Type B pancreatic cell (in vitro differentiated cells): ENCODE measurements around the gene PARVB. TPM values are rescaled to one million over a fixed set of nuclear protein-coding genes. Genes with fewer than 3 reads are reported as not detected.
"Not testable (repeated sequence)": the region's sequence is repeated elsewhere in the genome, so short reads cannot be mapped to it uniquely, and the experiment has no call there.

Experiments used
- DNase-seq: peaks from one replicate; pipeline ENCODE4 v3.0.0; 2021; ENCODE audit warnings: mixed read lengths; ENCODE audit not compliant: unreplicated experiment; ENCODE audit errors: extremely low spot score
- H3K27ac Mint-ChIP-seq: 2 replicates; pipeline ENCODE4 v1.8.0; 2021; ENCODE audit warnings: mild to moderate bottlenecking, mixed read lengths
- H3K27me3 Mint-ChIP-seq: 2 replicates; pipeline ENCODE4 v1.8.0; 2021; ENCODE audit warnings: mixed read lengths
- H3K36me3 Mint-ChIP-seq: 2 replicates; pipeline ENCODE4 v1.8.0; 2021; ENCODE audit warnings: mixed read lengths
- H3K4me1 Mint-ChIP-seq: one replicate; pipeline ENCODE4 v1.8.0; 2021; ENCODE audit warnings: mixed read lengths; ENCODE audit not compliant: unreplicated experiment
- H3K4me3 Mint-ChIP-seq: 2 replicates; pipeline ENCODE4 v1.8.0; 2021; ENCODE audit warnings: mild to moderate bottlenecking, mixed read lengths
- H3K9me3 Mint-ChIP-seq: 2 replicates; pipeline ENCODE4 v1.8.0; 2021; ENCODE audit warnings: mixed read lengths
- total RNA-seq: library from RNA; stranded (reverse); gene quantifications from 2 replicates; pipeline ENCODE4 v1.2.1, GENCODE V29; 2021; ENCODE audit warnings: low replicate concordance
- TF ChIP-seq, protein P1 (sequence below): fragments of 200-600 bp; sonication (generic); conservative IDR thresholded peaks from 2 replicates; pipeline ENCODE4 v1.5.0; 2021; ENCODE audit warnings: antibody characterized with exemption, mild to moderate bottlenecking

The PARVB gene
- total RNA-seq, 1 donor from 2014 or later, result 15.9 TPM

DNA sequence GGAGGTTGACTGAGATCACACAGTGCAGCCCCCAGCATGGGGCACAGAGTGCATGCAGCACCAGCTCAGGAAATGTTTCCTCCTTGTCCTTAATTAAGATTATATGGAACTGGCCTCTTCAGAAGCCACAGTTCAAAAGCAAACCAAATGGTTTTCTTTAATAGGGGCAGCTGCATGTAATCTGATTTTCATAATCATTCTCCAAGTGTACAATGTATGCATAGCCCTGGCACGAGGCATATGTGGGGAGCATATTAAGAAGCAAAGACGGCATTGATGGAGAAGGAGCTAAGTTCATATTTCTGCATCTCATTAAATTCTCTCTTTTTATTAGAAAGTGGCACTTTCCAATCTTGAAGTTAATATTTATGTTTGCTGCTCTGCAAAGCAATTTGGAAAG, 9.9 kb upstream of the PARVB start:
- H3K4me1 Mint-ChIP-seq, result peaks cover 8% of the 10 kb centered on the region
- H3K27me3 Mint-ChIP-seq, result no peaks in the 10 kb centered on the region
- TF ChIP-seq, protein P1, sequence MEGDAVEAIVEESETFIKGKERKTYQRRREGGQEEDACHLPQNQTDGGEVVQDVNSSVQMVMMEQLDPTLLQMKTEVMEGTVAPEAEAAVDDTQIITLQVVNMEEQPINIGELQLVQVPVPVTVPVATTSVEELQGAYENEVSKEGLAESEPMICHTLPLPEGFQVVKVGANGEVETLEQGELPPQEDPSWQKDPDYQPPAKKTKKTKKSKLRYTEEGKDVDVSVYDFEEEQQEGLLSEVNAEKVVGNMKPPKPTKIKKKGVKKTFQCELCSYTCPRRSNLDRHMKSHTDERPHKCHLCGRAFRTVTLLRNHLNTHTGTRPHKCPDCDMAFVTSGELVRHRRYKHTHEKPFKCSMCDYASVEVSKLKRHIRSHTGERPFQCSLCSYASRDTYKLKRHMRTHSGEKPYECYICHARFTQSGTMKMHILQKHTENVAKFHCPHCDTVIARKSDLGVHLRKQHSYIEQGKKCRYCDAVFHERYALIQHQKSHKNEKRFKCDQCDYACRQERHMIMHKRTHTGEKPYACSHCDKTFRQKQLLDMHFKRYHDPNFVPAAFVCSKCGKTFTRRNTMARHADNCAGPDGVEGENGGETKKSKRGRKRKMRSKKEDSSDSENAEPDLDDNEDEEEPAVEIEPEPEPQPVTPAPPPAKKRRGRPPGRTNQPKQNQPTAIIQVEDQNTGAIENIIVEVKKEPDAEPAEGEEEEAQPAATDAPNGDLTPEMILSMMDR, result no peak
- no peak overlapping the region for H3K27ac Mint-ChIP-seq
- no peaks in the 10 kb centered on the region for H3K36me3 Mint-ChIP-seq
- H3K9me3 Mint-ChIP-seq, result no peaks in the 10 kb centered on the region
- no peak overlapping the region for H3K4me3 Mint-ChIP-seq
- DNase-seq, result no peak

DNA sequence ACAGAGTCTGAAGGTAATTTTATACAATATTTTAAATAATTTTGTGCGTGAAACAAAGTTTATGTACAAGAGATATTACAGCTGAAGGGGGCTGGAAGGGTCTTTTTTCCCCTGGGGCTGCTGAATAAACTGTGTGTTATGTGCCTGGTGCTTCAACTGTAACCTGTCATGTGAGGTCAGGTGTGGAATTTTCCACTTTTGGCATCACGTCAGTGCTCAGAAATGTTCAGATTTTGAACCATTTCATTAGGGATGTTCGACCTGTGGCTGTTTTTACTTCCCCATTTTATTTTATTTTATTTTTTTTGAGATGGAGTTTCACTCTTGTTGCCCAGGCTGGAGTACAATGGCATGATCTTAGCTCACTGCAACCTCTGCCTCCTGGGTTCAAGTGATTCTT, 7.5 kb upstream of the PARVB start:
- DNase-seq, H3K4me1 Mint-ChIP-seq, H3K27ac Mint-ChIP-seq, H3K36me3 Mint-ChIP-seq, H3K9me3 Mint-ChIP-seq, H3K4me3 Mint-ChIP-seq, H3K27me3 Mint-ChIP-seq: not testable (repeated sequence)

DNA sequence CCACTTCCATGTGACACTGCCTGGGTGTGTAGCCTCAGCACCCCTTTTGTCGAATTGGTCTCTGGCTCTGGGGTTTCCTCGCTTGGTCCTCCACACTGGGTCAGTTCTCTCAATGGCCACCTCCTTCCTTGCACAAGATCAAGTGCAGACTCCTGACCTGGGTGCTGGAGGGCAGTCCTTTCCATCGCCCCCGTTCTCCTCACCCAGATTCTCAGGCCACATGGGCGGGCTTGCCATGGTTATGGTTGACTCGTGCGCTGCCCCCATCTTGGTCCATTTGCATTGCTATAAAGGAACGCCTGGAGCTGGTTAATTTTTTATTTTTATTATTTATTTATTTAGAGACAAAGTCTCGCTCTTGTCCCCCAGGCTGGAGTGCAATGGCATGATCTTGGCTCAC, 5.5 kb upstream of the PARVB start:
- no peak for DNase-seq
- Mint-ChIP-seq H3K27me3 (no peaks in the 10 kb centered on the region), H3K9me3 (no peaks in the 10 kb centered on the region), H3K36me3 (no peaks in the 10 kb centered on the region), H3K4me1 (peaks cover 13% of the 10 kb centered on the region), H3K4me3 (no peak overlapping the region), H3K27ac (no peak overlapping the region)
- TF ChIP-seq, protein P1, result no peak

DNA sequence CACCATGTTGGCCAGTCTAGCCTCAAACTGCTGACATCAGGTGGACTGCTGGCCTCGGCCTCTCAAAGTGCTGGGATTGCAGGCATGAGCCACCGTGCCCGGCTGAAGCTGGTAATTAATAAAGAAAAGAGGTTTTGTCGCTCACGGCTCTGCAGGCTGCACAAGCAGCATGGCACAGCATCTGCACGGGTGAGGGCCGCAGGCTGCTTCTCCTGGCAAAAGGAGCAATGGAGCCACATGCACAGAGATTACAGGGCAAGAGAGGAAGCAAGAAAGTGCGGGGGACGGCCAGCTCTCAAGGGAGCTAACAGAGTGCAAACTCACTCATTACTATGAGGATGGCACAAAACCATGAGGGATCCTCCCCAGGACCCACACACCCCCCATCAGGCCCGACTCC, 4.7 kb upstream of the PARVB start:
- TF ChIP-seq, protein P1, result no peak
- no peaks in the 10 kb centered on the region for H3K9me3 Mint-ChIP-seq
- H3K4me3 Mint-ChIP-seq, result no peak overlapping the region
- H3K27me3 Mint-ChIP-seq, result no peaks in the 10 kb centered on the region
- no peak for DNase-seq
- peaks cover 10% of the 10 kb centered on the region for H3K4me1 Mint-ChIP-seq
- H3K27ac Mint-ChIP-seq, result no peak overlapping the region
- no peaks in the 10 kb centered on the region for H3K36me3 Mint-ChIP-seq

DNA sequence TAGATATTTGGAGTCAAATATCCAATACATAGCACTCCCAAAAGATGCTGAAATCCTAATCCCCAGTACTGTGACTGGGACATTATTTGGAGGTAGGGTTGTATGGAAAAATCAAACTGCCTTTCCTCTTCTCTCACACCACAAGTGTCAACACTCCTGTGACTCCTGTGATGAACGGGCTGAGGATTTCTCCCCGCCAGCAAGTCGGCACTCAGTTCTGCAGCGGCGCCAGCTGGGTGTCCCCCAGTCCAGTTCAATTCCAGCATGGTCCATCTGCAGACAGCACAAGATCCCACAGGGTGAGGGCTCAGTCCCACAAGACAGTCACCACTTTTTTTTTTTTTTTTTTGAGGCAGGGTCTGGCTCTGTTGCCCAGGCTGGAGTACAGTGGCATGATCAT, 4.3 kb upstream of the PARVB start:
- Mint-ChIP-seq H3K36me3 (no peaks in the 10 kb centered on the region), H3K9me3 (no peaks in the 10 kb centered on the region), H3K27me3 (peaks cover under 1% of the 10 kb centered on the region), H3K27ac (no peak overlapping the region), H3K4me3 (no peak overlapping the region), H3K4me1 (peaks cover 8% of the 10 kb centered on the region)
- TF ChIP-seq, protein P1, result no peak
- no peak for DNase-seq

DNA sequence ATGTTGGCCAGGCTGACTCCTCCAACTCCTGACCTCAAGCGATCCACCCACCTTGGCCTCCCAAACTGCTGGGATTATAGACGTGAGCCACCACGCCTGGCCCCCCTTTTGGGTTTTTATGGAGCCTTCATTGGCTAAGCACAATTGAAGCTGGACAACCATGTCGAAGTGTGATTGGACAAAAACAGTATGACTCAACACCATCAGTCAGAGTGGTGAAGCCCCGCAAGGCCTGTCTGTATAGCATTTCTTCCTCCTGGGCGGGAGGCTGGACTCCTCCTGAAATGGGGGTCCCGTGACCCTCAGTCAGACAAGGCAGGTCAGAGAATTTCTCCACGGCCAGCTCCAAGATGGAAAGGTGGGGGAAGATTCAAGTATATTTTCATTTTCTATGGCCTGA, 3.1 kb upstream of the PARVB start:
- peaks cover 8% of the 10 kb centered on the region for H3K27me3 Mint-ChIP-seq
- no peak for DNase-seq
- no peaks in the 10 kb centered on the region for H3K9me3 Mint-ChIP-seq
- no peaks in the 10 kb centered on the region for H3K36me3 Mint-ChIP-seq
- TF ChIP-seq, protein P1, result no peak
- H3K4me3 Mint-ChIP-seq, result no peak overlapping the region
- no peak overlapping the region for H3K27ac Mint-ChIP-seq
- H3K4me1 Mint-ChIP-seq, result peaks cover 13% of the 10 kb centered on the region
